Measurements from ENCODE around the gene PPIG. TPM values are rescaled to one million over a fixed set of nuclear protein-coding genes. Genes with fewer than 3 reads are reported as not detected.

Gene PPIG
- total and polyA plus RNA-seq, 4 donors, result 15.2 to 49.3 (median 24.2) TPM

GRCh38 chr2:169573160-169573973 lies 10.8 kb upstream of the PPIG start, which contains the start of gene FASTKD1:
FASTKD1 (minus strand) TSS chr2:169573865; CDS start chr2:169572029, 1,836 bp downstream.
- H3K27me3 ChIP-seq (ENCODE audit: control insufficient read depth in 4 of 4, insufficient read depth in 4 of 4, low read length in 3 of 4), result no peaks in the 10 kb centered on the region
- H3K4me1 ChIP-seq (ENCODE audit: control insufficient read depth in 4 of 4, insufficient read depth in 4 of 4, low read length in 3 of 4), result peaks cover 0 to 9% (median 7%) of the 10 kb centered on the region in 4 donors
- TF ChIP-seq NR2F2 (IDR thresholded peaks at IDR 0.05), result peak; percentile 100
- TF ChIP-seq HNF4G (IDR thresholded peaks at IDR 0.05), result peak; percentile 96
- TF ChIP-seq HNF4A (conservative IDR thresholded peaks at IDR 0.05), result peak; percentile 95 to 99
- TF ChIP-seq CTCF (IDR thresholded peaks at IDR 0.05; ENCODE audit: low read depth, low read length, missing input control), result no peak
- TF ChIP-seq FOXA1 (IDR thresholded peaks at IDR 0.05), result peak; percentile 49
- peak; percentile 98 for TF ChIP-seq YY1 (IDR thresholded peaks at IDR 0.05)
- TF ChIP-seq MAX (IDR thresholded peaks at IDR 0.05), result peak; percentile 96
- peak; percentile 55 to 61 for TF ChIP-seq RAD21 (IDR thresholded peaks at IDR 0.05)
- peak; percentile 76 for TF ChIP-seq SP1 (IDR thresholded peaks at IDR 0.05)
- no peak for TF ChIP-seq FOXA2 (IDR thresholded peaks at IDR 0.05)
- TF ChIP-seq EGR1 (IDR thresholded peaks at IDR 0.05; ENCODE audit: low read depth in 2 of 2), result peak; percentile 53 to 88
- peak; percentile 43 for TF ChIP-seq ATF3 (IDR thresholded peaks at IDR 0.05)
- TF ChIP-seq REST (IDR thresholded peaks at IDR 0.05), result peak; percentile 69
- TF ChIP-seq ZBTB33 (IDR thresholded peaks at IDR 0.05), result peak; percentile 95
- TF ChIP-seq TAF1 (conservative IDR thresholded peaks at IDR 0.05), result no peak
- peak; percentile 95 to 97 for TF ChIP-seq RXRA (IDR thresholded peaks at IDR 0.05)
- TF ChIP-seq GABPA (IDR thresholded peaks at IDR 0.05 in 1 of 2, conservative IDR thresholded peaks at IDR 0.05 in 1 of 2), result peak; percentile 40 to 91
- peak in 1 of 2 donors; percentile 50 for TF ChIP-seq JUND (IDR thresholded peaks at IDR 0.05)
- under 1% methylated on average over 33 of the region's 33 CpGs for WGBS
- no peaks in the 10 kb centered on the region for H3K36me3 ChIP-seq (ENCODE audit: control insufficient read depth in 4 of 4, insufficient read depth in 3 of 4, low read depth in 1 of 4, low read length in 3 of 4)
- H3K9me3 ChIP-seq (ENCODE audit: control insufficient read depth in 4 of 4, low read length in 3 of 4), result no peaks in the 10 kb centered on the region
- peak within 1 kb of the TSS; percentile 57 to 89 for H3K9ac ChIP-seq (ENCODE audit: low read depth in 1 of 2, low read length in 2 of 2)
- peak within 1 kb of the TSS; percentile 57 to 66 for H3K27ac ChIP-seq (ENCODE audit: low read depth in 1 of 2, low read length in 2 of 2)
- H3K4me3 ChIP-seq (ENCODE audit: low read depth in 1 of 3, low read length in 3 of 3), result peak within 1 kb of the TSS; percentile 81 to 94 (median 91)
- DNase-seq (ENCODE audit: low spot score), result peak; percentile 89
